Endothelial cell (in vitro differentiated cells): ENCODE results near the gene SLC7A7. TPM values are rescaled to one million over a fixed set of nuclear protein-coding genes. Genes with fewer than 3 reads are reported as not detected.
"Not testable (repeated sequence)": the region's sequence is repeated elsewhere in the genome, so short reads cannot be mapped to it uniquely, and the experiment has no call there.

Source experiments
- DNase-seq: peaks from one replicate; pipeline ENCODE4 v3.0.0; 2021; ENCODE audit warnings: low spot score
- H3K27ac Mint-ChIP-seq: one replicate; pipeline ENCODE4 v1.8.0; 2021; ENCODE audit warnings: mixed read lengths, inconsistent platforms; ENCODE audit not compliant: unreplicated experiment
- H3K27me3 Mint-ChIP-seq: one replicate; pipeline ENCODE4 v1.8.0; 2021; ENCODE audit warnings: mild to moderate bottlenecking, moderate library complexity, mixed read lengths, inconsistent platforms; ENCODE audit not compliant: unreplicated experiment
- H3K36me3 Mint-ChIP-seq: one replicate; pipeline ENCODE4 v1.8.0; 2021; ENCODE audit warnings: mild to moderate bottlenecking, low read depth, mixed read lengths, inconsistent platforms; ENCODE audit not compliant: unreplicated experiment
- H3K4me1 Mint-ChIP-seq: one replicate; pipeline ENCODE4 v1.8.0; 2021; ENCODE audit warnings: mild to moderate bottlenecking, mixed read lengths, inconsistent platforms; ENCODE audit not compliant: unreplicated experiment
- H3K4me3 Mint-ChIP-seq: one replicate; pipeline ENCODE4 v1.8.0; 2021; ENCODE audit warnings: mild to moderate bottlenecking, mixed read lengths, inconsistent platforms; ENCODE audit not compliant: unreplicated experiment
- H3K9me3 Mint-ChIP-seq: one replicate; pipeline ENCODE4 v1.8.0; 2021; ENCODE audit warnings: mixed read lengths, inconsistent platforms; ENCODE audit not compliant: unreplicated experiment
- total RNA-seq: library from RNA; stranded (reverse); fragmentation: NEBNext Ultra II Directional; extraction: Animal tissue kit (Norgen Biotek cat#: 25700); gene quantifications from one replicate; pipeline ENCODE4 v1.2.1, GENCODE V29; 2021; ENCODE audit not compliant: unreplicated experiment
- TF ChIP-seq, protein P1 (sequence below): fragments of 200-600 bp; sonication (generic); IDR thresholded peaks from one replicate; pipeline ENCODE4 v1.5.0; 2021; ENCODE audit warnings: antibody characterized with exemption; ENCODE audit not compliant: unreplicated experiment

SLC7A7 gene
- total RNA-seq, 1 donor from 2014 or later, result 15.0 TPM

DNA sequence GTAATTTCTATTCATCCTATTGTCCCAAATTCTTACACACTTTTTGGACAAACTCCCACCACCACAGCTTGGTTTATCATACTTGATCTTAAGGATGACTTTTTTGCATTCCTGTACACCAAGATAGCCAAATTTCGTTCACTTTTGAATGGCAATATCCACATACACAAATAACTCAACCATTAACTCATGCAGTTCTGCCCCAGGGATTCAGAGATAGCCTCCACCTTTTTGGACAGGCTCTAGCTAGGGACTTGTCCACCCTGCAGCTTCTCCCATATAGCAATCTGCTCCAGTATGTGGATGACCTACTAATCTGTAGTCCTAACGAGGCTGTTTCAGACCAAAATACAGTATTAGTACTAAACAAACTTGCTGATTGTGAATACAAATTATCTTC lies 81.4 kb downstream of the SLC7A7 start:
- Mint-ChIP-seq H3K27me3 (peaks cover 2% of the 10 kb centered on the region), H3K27ac (no peak overlapping the region), H3K4me1 (peaks cover 5% of the 10 kb centered on the region), H3K36me3 (no peaks in the 10 kb centered on the region), H3K9me3 (no peaks in the 10 kb centered on the region), H3K4me3 (no peak overlapping the region)
- TF ChIP-seq, protein P1, sequence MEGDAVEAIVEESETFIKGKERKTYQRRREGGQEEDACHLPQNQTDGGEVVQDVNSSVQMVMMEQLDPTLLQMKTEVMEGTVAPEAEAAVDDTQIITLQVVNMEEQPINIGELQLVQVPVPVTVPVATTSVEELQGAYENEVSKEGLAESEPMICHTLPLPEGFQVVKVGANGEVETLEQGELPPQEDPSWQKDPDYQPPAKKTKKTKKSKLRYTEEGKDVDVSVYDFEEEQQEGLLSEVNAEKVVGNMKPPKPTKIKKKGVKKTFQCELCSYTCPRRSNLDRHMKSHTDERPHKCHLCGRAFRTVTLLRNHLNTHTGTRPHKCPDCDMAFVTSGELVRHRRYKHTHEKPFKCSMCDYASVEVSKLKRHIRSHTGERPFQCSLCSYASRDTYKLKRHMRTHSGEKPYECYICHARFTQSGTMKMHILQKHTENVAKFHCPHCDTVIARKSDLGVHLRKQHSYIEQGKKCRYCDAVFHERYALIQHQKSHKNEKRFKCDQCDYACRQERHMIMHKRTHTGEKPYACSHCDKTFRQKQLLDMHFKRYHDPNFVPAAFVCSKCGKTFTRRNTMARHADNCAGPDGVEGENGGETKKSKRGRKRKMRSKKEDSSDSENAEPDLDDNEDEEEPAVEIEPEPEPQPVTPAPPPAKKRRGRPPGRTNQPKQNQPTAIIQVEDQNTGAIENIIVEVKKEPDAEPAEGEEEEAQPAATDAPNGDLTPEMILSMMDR, result no peak
- DNase-seq, result no peak

GRCh38 chr14:22732062-22732461 lies 83.2 kb downstream of the SLC7A7 start:
- not testable (repeated sequence) for H3K27ac Mint-ChIP-seq, H3K36me3 Mint-ChIP-seq, H3K4me1 Mint-ChIP-seq, H3K27me3 Mint-ChIP-seq, H3K4me3 Mint-ChIP-seq, H3K9me3 Mint-ChIP-seq, DNase-seq

- no peaks in the 10 kb centered on the region for H3K9me3 Mint-ChIP-seq
- no peaks in the 10 kb centered on the region for H3K36me3 Mint-ChIP-seq
- TF ChIP-seq, protein P1, result no peak
- no peak for DNase-seq
- no peaks in the 10 kb centered on the region for H3K27me3 Mint-ChIP-seq
- no peaks in the 10 kb centered on the region for H3K4me1 Mint-ChIP-seq
- no peak overlapping the region for H3K4me3 Mint-ChIP-seq
- H3K27ac Mint-ChIP-seq, result no peak overlapping the region
These were observed 89.2 kb downstream of the SLC7A7 start for GRCh38 chr14:22726012-22726411.

GRCh38 chr14:22725374-22725773 lies 89.9 kb downstream of the SLC7A7 start:
- not testable (repeated sequence) for H3K27me3 Mint-ChIP-seq, H3K36me3 Mint-ChIP-seq, H3K27ac Mint-ChIP-seq, H3K9me3 Mint-ChIP-seq, H3K4me1 Mint-ChIP-seq, DNase-seq, H3K4me3 Mint-ChIP-seq

- H3K4me1 Mint-ChIP-seq, H3K4me3 Mint-ChIP-seq, H3K27me3 Mint-ChIP-seq, DNase-seq, H3K36me3 Mint-ChIP-seq, H3K9me3 Mint-ChIP-seq, H3K27ac Mint-ChIP-seq: not testable (repeated sequence)
These were observed 90.4 kb downstream of the SLC7A7 start for GRCh38 chr14:22724847-22725246.

DNA sequence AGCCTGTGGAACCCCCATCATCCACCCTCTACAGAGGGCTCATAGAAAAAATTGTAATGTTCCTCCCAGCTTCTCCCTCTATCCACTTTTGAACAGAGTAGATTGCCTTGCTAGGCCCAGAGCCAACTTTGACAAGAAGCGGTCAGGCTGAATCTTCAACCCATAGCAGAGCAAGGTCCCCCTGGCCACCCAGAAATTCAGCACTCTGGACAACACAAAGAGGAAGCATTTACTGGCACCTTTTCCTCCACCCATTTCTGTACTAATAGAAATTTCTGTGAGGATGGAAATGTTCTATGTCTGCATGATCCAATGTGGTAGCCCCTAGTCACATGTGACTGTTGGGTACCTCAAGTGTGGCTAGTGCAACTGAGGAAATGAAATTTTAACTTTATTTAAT lies 91.4 kb downstream of the SLC7A7 start:
- Mint-ChIP-seq H3K27me3 (no peaks in the 10 kb centered on the region), H3K9me3 (no peaks in the 10 kb centered on the region), H3K36me3 (no peaks in the 10 kb centered on the region), H3K4me3 (no peak overlapping the region), H3K4me1 (no peaks in the 10 kb centered on the region), H3K27ac (no peak overlapping the region)
- DNase-seq, result no peak
- TF ChIP-seq, protein P1, result no peak

Other genes starting within 250 kb of the SLC7A7 start
- gene DAD1, start 226.2 kb downstream of the SLC7A7 start, total RNA-seq, result 250 TPM
- gene ABHD4, start 217.1 kb downstream of the SLC7A7 start, total RNA-seq, result 77.7 TPM
- not detected for gene OR6J1, start 171.1 kb downstream of the SLC7A7 start, total RNA-seq
- gene OXA1L, start 48.7 kb downstream of the SLC7A7 start, total RNA-seq, result 168 TPM
- gene MRPL52, start 14.5 kb upstream of the SLC7A7 start, total RNA-seq, result 126 TPM
- 819 TPM for gene MMP14, start 21.1 kb upstream of the SLC7A7 start, total RNA-seq
- 105 TPM for gene LRP10, start 56.3 kb upstream of the SLC7A7 start, total RNA-seq
- 0.36 TPM for gene REM2, start 67.8 kb upstream of the SLC7A7 start, total RNA-seq
- 52.4 TPM for gene RBM23, start 103.7 kb upstream of the SLC7A7 start, total RNA-seq
- gene PRMT5, start 113.9 kb upstream of the SLC7A7 start, total RNA-seq, result 57.9 TPM
- gene HAUS4, start 141.7 kb upstream of the SLC7A7 start, total RNA-seq, result 35.5 TPM
- 7.2 TPM for gene AJUBA, start 167.1 kb upstream of the SLC7A7 start, total RNA-seq
- 9.0 TPM for gene C14orf93, start 194.7 kb upstream of the SLC7A7 start, total RNA-seq
- gene PSMB5, start 219.5 kb upstream of the SLC7A7 start, total RNA-seq, result 177 TPM
- gene PSMB11, start 226.8 kb upstream of the SLC7A7 start, total RNA-seq, result not detected
- gene CDH24, start 242.1 kb upstream of the SLC7A7 start, total RNA-seq, result 13.6 TPM